ENCODE measurements around the gene PLXDC2. TPM values are rescaled to one million over a fixed set of nuclear protein-coding genes. Genes with fewer than 3 reads are reported as not detected.

Gene PLXDC2
- polyA plus RNA-seq, 1 of the 3 experiments (the other 2 are of a cell fraction): 2.5 TPM

DNA sequence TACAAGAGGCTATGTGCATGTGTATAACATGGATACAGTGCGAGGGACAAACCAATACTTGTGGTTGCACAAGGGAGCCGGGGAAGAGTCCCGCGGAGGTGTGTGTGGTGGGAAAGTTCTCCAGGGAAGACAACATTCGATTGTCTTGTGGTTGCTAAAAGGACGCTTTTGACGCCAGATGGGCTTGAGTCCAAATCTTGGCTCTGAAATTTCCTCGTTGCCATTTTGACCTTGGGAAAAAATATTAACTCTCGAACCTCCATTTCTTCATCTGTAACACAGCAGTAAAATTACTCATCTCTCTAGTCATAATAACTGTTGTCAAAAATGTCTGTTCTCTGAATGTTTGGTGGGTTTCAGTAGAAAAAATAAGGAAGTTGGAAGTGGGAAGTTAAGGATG lies 16.5 kb downstream of the PLXDC2 start (continued):
- TF ChIP-seq, protein P1, sequence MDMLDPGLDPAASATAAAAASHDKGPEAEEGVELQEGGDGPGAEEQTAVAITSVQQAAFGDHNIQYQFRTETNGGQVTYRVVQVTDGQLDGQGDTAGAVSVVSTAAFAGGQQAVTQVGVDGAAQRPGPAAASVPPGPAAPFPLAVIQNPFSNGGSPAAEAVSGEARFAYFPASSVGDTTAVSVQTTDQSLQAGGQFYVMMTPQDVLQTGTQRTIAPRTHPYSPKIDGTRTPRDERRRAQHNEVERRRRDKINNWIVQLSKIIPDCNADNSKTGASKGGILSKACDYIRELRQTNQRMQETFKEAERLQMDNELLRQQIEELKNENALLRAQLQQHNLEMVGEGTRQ (IDR thresholded peaks at IDR 0.05; ENCODE audit: borderline replicate concordance, low read depth, low read length): no peak
- TF ChIP-seq, protein P2, sequence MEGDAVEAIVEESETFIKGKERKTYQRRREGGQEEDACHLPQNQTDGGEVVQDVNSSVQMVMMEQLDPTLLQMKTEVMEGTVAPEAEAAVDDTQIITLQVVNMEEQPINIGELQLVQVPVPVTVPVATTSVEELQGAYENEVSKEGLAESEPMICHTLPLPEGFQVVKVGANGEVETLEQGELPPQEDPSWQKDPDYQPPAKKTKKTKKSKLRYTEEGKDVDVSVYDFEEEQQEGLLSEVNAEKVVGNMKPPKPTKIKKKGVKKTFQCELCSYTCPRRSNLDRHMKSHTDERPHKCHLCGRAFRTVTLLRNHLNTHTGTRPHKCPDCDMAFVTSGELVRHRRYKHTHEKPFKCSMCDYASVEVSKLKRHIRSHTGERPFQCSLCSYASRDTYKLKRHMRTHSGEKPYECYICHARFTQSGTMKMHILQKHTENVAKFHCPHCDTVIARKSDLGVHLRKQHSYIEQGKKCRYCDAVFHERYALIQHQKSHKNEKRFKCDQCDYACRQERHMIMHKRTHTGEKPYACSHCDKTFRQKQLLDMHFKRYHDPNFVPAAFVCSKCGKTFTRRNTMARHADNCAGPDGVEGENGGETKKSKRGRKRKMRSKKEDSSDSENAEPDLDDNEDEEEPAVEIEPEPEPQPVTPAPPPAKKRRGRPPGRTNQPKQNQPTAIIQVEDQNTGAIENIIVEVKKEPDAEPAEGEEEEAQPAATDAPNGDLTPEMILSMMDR (IDR thresholded peaks at IDR 0.05): no peak
- TF ChIP-seq, protein P3, sequence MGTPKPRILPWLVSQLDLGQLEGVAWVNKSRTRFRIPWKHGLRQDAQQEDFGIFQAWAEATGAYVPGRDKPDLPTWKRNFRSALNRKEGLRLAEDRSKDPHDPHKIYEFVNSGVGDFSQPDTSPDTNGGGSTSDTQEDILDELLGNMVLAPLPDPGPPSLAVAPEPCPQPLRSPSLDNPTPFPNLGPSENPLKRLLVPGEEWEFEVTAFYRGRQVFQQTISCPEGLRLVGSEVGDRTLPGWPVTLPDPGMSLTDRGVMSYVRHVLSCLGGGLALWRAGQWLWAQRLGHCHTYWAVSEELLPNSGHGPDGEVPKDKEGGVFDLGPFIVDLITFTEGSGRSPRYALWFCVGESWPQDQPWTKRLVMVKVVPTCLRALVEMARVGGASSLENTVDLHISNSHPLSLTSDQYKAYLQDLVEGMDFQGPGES (IDR thresholded peaks at IDR 0.05; ENCODE audit: low read depth, low read length): no peak
- TF ChIP-seq POLR2AphosphoS5 (IDR thresholded peaks at IDR 0.05; ENCODE audit: low read depth, low read length): no peak
- TF ChIP-seq MXI1 (IDR thresholded peaks at IDR 0.05; ENCODE audit: low read depth, low read length): no peak
- TF ChIP-seq, protein P4, sequence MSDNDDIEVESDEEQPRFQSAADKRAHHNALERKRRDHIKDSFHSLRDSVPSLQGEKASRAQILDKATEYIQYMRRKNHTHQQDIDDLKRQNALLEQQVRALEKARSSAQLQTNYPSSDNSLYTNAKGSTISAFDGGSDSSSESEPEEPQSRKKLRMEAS (IDR thresholded peaks at IDR 0.05; ENCODE audit: low read depth): no peak

DNA sequence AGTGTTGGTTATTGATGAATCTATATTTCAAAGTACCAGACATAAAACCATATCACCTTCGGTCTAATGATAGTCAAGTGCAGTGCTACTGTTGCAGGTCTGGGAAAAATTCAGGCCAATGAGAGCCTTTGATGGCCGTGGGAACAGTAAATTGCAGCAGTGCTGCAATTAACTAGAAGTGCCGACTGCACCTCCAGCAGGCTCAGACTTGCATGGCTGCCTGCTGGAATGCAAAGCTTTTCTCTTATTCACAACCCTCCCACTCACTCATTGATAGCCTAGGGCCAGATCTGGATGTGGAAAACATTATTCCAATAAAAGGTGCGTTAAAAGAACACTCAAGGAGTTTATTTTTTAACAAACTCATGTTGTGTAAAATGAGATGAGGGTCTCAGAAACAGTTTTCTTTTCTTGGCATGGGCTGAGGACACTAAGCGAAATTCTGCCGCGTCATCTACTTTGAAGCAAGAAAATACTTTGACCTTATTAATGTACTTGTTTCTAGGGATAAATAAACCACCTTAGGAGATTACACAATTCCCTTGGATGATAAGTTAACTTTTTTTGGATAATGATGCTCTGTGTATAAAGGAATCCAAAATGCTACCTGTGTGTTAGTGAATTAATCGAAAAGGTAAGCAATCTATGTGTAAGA lies 17.1 kb downstream of the PLXDC2 start:
- peaks cover 0 to 3% of the 10 kb centered on the region in 2 experiments; a peak in 3 of 4 replicates for H3K4me1 ChIP-seq (ENCODE audit: control insufficient read depth in 1 of 2, insufficient read depth in 2 of 2, low read depth in 1 of 2, low read length in 1 of 2)
- no peaks in the 10 kb centered on the region for H3K27me3 ChIP-seq (ENCODE audit: insufficient read depth)
- no peak overlapping the region for H3K4me3 ChIP-seq (ENCODE audit: low read depth in 2 of 2, low read length in 1 of 2)
- H3K79me2 ChIP-seq (ENCODE audit: insufficient read depth): no peaks in the 10 kb centered on the region
- no peak overlapping the region for H3K27ac ChIP-seq (ENCODE audit: low read depth in 2 of 2, low read length in 1 of 2)
- no peaks in the 10 kb centered on the region for H3K9me2 ChIP-seq
- no peaks in the 10 kb centered on the region for H3F3A ChIP-seq (replicated peaks; ENCODE audit: insufficient read depth)
- POLR2A ChIA-PET: no interaction called here
- CTCF ChIA-PET: no interaction called here
- no peak overlapping the region for H2AFZ ChIP-seq (ENCODE audit: low read depth)
- WGBS (ENCODE audit: low lambda C conversion rate): 71% methylated on average over 8 of the region's 8 CpGs
- H3K36me3 ChIP-seq (replicated peaks in 1 of 2; ENCODE audit: control insufficient read depth in 1 of 2, insufficient read depth in 2 of 2, low read length in 1 of 2): no peaks in the 10 kb centered on the region
- no peak for TF ChIP-seq MXI1 (IDR thresholded peaks at IDR 0.05; ENCODE audit: low read depth, low read length)
- no peak for TF ChIP-seq POLR2AphosphoS5 (IDR thresholded peaks at IDR 0.05; ENCODE audit: low read depth, low read length)
- TF ChIP-seq, protein P5, sequence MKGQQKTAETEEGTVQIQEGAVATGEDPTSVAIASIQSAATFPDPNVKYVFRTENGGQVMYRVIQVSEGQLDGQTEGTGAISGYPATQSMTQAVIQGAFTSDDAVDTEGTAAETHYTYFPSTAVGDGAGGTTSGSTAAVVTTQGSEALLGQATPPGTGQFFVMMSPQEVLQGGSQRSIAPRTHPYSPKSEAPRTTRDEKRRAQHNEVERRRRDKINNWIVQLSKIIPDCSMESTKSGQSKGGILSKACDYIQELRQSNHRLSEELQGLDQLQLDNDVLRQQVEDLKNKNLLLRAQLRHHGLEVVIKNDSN (IDR thresholded peaks at IDR 0.05; ENCODE audit: borderline replicate concordance, low read depth): no peak
- TF ChIP-seq EP300 (IDR thresholded peaks at IDR 0.05; ENCODE audit: borderline replicate concordance in 1 of 2, low read depth in 1 of 2, low read length in 1 of 2): no peak
- TF ChIP-seq FOXJ3 (CRISPR knock-in tag; IDR thresholded peaks at IDR 0.05): no peak
- no peak for TF ChIP-seq RXRA (IDR thresholded peaks at IDR 0.05; ENCODE audit: borderline replicate concordance, low read depth)
- H4K20me1 ChIP-seq (ENCODE audit: insufficient read depth): no peaks in the 10 kb centered on the region
- no peak overlapping the region for H3K9ac ChIP-seq
- DNase-seq: no peak
- H3K4me2 ChIP-seq: no peak overlapping the region
- H3K9me3 ChIP-seq: no peaks in the 10 kb centered on the region

Measured in SK-N-SH (cell line).